ENCODE data around the gene MYO1G. TPM values are rescaled to one million over a fixed set of nuclear protein-coding genes. Genes with fewer than 3 reads are reported as not detected.

Gene MYO1G
- total and polyA plus RNA-seq, 8 donors: 0.28 to 3.1 (median 1.1) TPM

DNA sequence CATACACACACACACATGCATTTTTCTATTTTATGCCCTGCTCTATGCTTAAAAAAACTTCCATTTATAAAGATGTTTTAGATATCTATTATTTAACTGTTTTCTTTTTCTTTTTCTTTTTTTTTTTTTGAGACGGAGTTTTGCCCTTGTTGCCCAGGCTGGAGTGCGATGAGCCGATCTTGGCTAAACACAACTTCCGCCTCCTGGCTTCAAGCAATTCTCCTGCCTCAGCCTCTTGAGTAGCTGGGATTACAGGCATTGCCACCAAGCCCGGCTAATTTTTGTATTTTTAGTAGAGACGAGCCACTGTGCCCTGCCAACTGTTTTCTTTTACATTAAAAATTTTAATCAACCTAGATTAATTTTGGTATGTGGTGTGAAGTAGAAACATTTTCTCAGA, 47.9 kb downstream of the MYO1G start:
- Histone ChIP-seq H3K4me3 (no peak overlapping the region), H3K27me3 (no peaks in the 10 kb centered on the region), H3K9me3 (no peaks in the 10 kb centered on the region), H3K27ac (no peak overlapping the region), H3K4me1 (no peaks in the 10 kb centered on the region), H3K36me3 (no peaks in the 10 kb centered on the region)
- no peak for ATAC-seq
- DNase-seq: no peak
- intact Hi-C loops (cut with DNase I): no loop called here
- no peak for FAIRE-seq
- WGBS, 2 donors: 88 to 91% methylated on average over 6 of the region's 6 CpGs
- TF ChIP-seq, protein P1, sequence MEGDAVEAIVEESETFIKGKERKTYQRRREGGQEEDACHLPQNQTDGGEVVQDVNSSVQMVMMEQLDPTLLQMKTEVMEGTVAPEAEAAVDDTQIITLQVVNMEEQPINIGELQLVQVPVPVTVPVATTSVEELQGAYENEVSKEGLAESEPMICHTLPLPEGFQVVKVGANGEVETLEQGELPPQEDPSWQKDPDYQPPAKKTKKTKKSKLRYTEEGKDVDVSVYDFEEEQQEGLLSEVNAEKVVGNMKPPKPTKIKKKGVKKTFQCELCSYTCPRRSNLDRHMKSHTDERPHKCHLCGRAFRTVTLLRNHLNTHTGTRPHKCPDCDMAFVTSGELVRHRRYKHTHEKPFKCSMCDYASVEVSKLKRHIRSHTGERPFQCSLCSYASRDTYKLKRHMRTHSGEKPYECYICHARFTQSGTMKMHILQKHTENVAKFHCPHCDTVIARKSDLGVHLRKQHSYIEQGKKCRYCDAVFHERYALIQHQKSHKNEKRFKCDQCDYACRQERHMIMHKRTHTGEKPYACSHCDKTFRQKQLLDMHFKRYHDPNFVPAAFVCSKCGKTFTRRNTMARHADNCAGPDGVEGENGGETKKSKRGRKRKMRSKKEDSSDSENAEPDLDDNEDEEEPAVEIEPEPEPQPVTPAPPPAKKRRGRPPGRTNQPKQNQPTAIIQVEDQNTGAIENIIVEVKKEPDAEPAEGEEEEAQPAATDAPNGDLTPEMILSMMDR (IDR thresholded peaks at IDR 0.05): no peak

DNA sequence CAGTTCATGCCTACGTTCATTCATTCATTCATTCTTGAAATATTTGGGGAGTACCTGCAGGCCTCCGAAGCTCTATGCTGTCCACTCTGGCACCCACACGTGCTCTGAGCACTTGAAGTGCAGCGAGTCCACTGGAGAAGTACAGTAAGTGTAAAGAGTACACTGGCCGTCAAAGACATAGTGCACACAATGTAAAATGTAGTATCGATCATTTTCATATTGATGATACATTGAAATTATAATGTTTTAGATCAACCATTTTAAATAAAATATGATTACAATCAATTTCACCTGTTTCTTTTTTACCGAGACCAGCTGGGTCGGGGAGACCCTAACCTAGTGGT, 56.5 kb downstream of the MYO1G start:
- Histone ChIP-seq H3K4me3 (no peak overlapping the region), H3K27me3 (no peaks in the 10 kb centered on the region), H3K27ac (no peak overlapping the region), H3K4me1 (no peaks in the 10 kb centered on the region), H3K9me3 (no peaks in the 10 kb centered on the region), H3K36me3 (no peaks in the 10 kb centered on the region)
- WGBS, 2 donors: 52 to 55% methylated on average over 8 of the region's 8 CpGs
- TF ChIP-seq, protein P1 (IDR thresholded peaks at IDR 0.05): no peak
- FAIRE-seq (no peak), DNase-seq (no peak), ATAC-seq (peak in 3 of 4 donors; percentile 11 to 50 (median 14))
- intact Hi-C loops (cut with DNase I): loop anchor here in 2 of 3 donors (5.0 to 10.0 kb wide), 3 partner anchors 65 to 338 kb away; partner anchors contain the start of gene TMED4 (in 1 of the 2)

DNA sequence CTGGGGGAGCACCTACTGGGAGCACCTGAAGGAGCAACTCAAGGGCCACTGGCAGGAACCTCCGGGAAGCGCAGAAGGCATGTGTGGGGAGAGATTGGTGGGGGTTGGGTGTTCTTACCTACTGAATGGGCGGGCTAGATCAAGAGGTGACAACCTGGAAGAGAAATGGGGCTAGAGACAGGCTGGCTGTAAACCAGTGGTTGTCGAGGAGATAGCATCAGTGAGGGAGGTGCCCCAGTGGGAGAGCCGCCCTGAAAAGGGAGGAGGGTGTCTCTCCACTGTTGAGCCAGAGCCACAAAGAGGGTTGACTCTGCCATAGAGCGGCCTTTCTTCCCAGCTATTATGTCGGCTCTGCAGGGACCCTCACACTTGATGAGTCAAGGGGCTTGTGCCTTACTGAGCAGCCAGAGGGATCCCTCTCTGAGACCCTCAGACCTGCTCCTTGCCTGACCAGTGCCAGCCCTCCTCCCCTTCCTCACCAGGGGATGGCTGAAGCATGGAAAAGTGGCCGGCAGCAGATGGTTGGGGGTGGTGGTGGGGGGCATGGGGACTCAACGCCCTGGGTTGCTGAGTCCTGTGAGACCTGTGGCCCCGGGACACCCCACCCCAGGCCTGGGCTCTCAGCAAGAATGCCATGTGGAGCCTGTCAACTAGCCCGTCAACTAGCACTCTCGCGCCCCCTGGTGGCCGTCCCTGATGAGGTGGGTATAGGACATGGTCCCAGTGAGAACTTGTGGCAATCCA, 57.0 kb downstream of the MYO1G start:
- WGBS, 2 donors: 28 to 29% methylated on average over 14 of the region's 14 CpGs
- intact Hi-C loops (cut with DNase I): loop anchor here in 2 of 3 donors (5.0 to 10.0 kb wide), 3 partner anchors 64 to 337 kb away; partner anchors contain the start of gene TMED4 (in 1 of the 2)
- H3K4me1 ChIP-seq: no peaks in the 10 kb centered on the region
- TF ChIP-seq, protein P1 (IDR thresholded peaks at IDR 0.05): peak; percentile 75 to 93 (median 88)
- H3K27ac ChIP-seq: no peak overlapping the region
- H3K4me3 ChIP-seq: no peak overlapping the region
- DNase-seq (peak; percentile 72 to 100 (median 91)), ATAC-seq (peak; percentile 98 to 100 (median 99)), FAIRE-seq (no peak)
- no peaks in the 10 kb centered on the region for H3K27me3 ChIP-seq
- no peaks in the 10 kb centered on the region for H3K36me3 ChIP-seq
- no peaks in the 10 kb centered on the region for H3K9me3 ChIP-seq

DNA sequence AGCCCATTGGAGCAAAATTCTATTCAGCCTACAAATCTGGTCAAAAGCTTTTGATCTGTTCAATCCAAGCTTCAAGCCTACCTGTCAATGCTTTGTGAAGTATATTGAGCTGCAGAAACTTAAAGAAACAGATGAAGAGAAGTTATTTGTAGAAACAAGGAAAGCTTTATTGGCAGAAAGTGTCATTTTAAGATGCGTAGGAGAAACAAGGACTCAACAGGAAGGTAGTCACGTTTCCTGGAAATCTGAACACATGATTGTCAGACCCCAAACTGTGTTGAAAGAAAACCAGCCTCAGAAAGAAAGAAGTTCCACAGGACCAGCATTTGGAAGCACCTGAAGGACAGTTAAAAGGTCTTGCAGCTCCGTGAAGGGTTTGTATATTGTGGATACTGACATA, 58.7 kb downstream of the MYO1G start:
- H3K4me1 ChIP-seq: no peaks in the 10 kb centered on the region
- no peak overlapping the region for H3K27ac ChIP-seq
- ATAC-seq (no peak), FAIRE-seq (no peak), DNase-seq (no peak)
- TF ChIP-seq, protein P1 (IDR thresholded peaks at IDR 0.05): no peak
- no peaks in the 10 kb centered on the region for H3K27me3 ChIP-seq
- 55 to 72% methylated on average over 3 of the region's 3 CpGs for WGBS, 2 donors
- no peaks in the 10 kb centered on the region for H3K36me3 ChIP-seq
- intact Hi-C loops (cut with DNase I): loop anchor here in 2 of 3 donors (5.0 to 10.0 kb wide), 3 partner anchors 63 to 335 kb away; partner anchors contain the start of gene TMED4 (in 1 of the 2)
- H3K9me3 ChIP-seq: no peaks in the 10 kb centered on the region
- no peak overlapping the region for H3K4me3 ChIP-seq

DNA sequence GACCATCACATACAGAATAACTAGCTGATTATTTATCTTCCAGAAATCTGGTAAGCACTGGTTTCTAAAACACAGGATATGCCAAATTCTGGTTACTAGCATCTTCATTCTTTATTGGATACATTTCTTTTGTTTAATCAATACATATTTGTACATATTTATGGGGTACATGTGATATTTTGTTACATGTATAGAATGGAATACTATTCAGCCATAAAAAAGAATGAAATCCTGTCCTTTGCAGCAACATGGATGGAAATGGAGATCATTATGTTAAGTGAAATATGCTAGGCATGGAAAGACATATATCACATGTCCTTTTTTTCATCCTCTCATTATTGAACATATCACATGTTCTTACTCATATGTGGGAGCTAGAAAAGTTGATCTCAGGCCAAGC, 60.8 kb downstream of the MYO1G start:
- Histone ChIP-seq H3K9me3 (no peaks in the 10 kb centered on the region), H3K36me3 (no peaks in the 10 kb centered on the region), H3K27ac (no peak overlapping the region), H3K27me3 (no peaks in the 10 kb centered on the region), H3K4me3 (no peak overlapping the region), H3K4me1 (peaks cover 0 to 4% (median 0%) of the 10 kb centered on the region in 3 donors)
- DNase-seq (no peak), ATAC-seq (no peak), FAIRE-seq (no peak)
- intact Hi-C loops (cut with DNase I): no loop called here
- TF ChIP-seq, protein P1 (IDR thresholded peaks at IDR 0.05): no peak

Data from pancreas (tissue), 10 donors.